CD4-positive, CD25-positive, alpha-beta regulatory T cell (primary cell): ENCODE data around the gene DTNB. TPM values are rescaled to one million over a fixed set of nuclear protein-coding genes. Genes with fewer than 3 reads are reported as not detected.

Source experiments
- ATAC-seq, 2 donors: fragments of 150-1000 bp; cut with Tn5 transposase; one replicate each; pipeline ENCODE4 v1.10.0; 2021; ENCODE audit warnings: low read depth in 2 of 2, moderate number of reproducible peaks in 2 of 2, moderate library complexity in 1 of 2
- DNase-seq, 3 donors: peaks; one replicate each; pipeline versions ENCODE4 v3.0.0 to v3.0.0-alpha.2; 2012 to 2022; ENCODE audit warnings: mixed read lengths in 1 of 3
- H3K27ac ChIP-seq: one replicate; pipeline ENCODE4 v1.7.0; 2013; ENCODE audit warnings: mild to moderate bottlenecking, low read length; ENCODE audit not compliant: insufficient read depth, poor library complexity, severe bottlenecking
- H3K27me3 ChIP-seq: one replicate; pipeline ENCODE4 v1.7.0; 2013; ENCODE audit warnings: low read length; ENCODE audit not compliant: control insufficient read depth, insufficient read depth
- H3K36me3 ChIP-seq: one replicate; pipeline ENCODE4 v1.7.0; 2013; ENCODE audit warnings: mild to moderate bottlenecking, low read length, moderate library complexity; ENCODE audit not compliant: control insufficient read depth, insufficient read depth
- H3K4me1 ChIP-seq: 2 replicates; pipeline ENCODE4 v1.7.0; 2013; ENCODE audit warnings: mild to moderate bottlenecking, low read length; ENCODE audit not compliant: insufficient read depth, control insufficient read depth, poor library complexity, severe bottlenecking
- H3K4me3 ChIP-seq: one replicate; pipeline ENCODE4 v1.7.0; 2013; ENCODE audit warnings: low read depth, mild to moderate bottlenecking, low read length, moderate library complexity
- H3K9me3 ChIP-seq, 2 experiments: 1 replicate in 1 of 2; 2 replicates in 1 of 2; pipeline ENCODE4 v1.7.0; 2013; ENCODE audit warnings: low read length in 2 of 2, mild to moderate bottlenecking in 1 of 2, moderate library complexity in 1 of 2; ENCODE audit not compliant: control insufficient read depth in 2 of 2
- H3K27ac Mint-ChIP-seq, 3 donors: one replicate each; pipeline ENCODE4 v1.8.0; 2020 to 2022; ENCODE audit warnings: mild to moderate bottlenecking in 3 of 3, mixed read lengths in 3 of 3, moderate library complexity in 2 of 3
- H3K27me3 Mint-ChIP-seq: one replicate; pipeline ENCODE4 v1.8.0; 2022; ENCODE audit warnings: mild to moderate bottlenecking, mixed read lengths
- H3K36me3 Mint-ChIP-seq: one replicate; pipeline ENCODE4 v1.8.0; 2020; ENCODE audit warnings: mixed read lengths
- H3K4me1 Mint-ChIP-seq, 4 donors: one replicate each; pipeline ENCODE4 v1.8.0; 2020 to 2022; ENCODE audit warnings: mixed read lengths in 4 of 4, mild to moderate bottlenecking in 1 of 4
- H3K4me3 Mint-ChIP-seq, 4 donors: one replicate each; pipeline ENCODE4 v1.8.0; 2020 to 2022; ENCODE audit warnings: mild to moderate bottlenecking in 4 of 4, mixed read lengths in 4 of 4, moderate library complexity in 3 of 4
- H3K9me3 Mint-ChIP-seq, 7 donors: one replicate each; pipeline ENCODE4 v1.8.0; 2020 to 2022; ENCODE audit warnings: mixed read lengths in 7 of 7, mild to moderate bottlenecking in 3 of 7, moderate library complexity in 2 of 7
- polyA plus RNA-seq, 4 donors: library from polyadenylated mRNA; unstranded; fragments of 300-500 nt; fragmentation: Illumina TruSeq; gene quantifications; one replicate each; pipeline ENCODE4 v1.2.3, GENCODE V29; 2021
- total RNA-seq: library from RNA; stranded (reverse); gene quantifications from one replicate; pipeline ENCODE4 v1.2.3, GENCODE V29; 2022

DTNB gene
- total and polyA plus RNA-seq, 5 donors from 2014 or later, result 11.5 to 50.1 (median 15.0) TPM

GRCh38 chr2:25376750-25377621 is 296.4 kb downstream of the DTNB start:
- peak; percentile 83 to 96 (median 92) for DNase-seq
- H3K36me3 Mint-ChIP-seq, result peaks cover 30% of the 10 kb centered on the region

GRCh38 chr2:25375989-25376545 is 297.3 kb downstream of the DTNB start:
- Mint-ChIP-seq H3K36me3 (peaks cover 28% of the 10 kb centered on the region), H3K4me1 (peaks cover 0 to 38% (median 18%) of the 10 kb centered on the region in 4 donors), H3K27ac (peak overlapping the region in 1 of 3 donors; percentile 74), H3K4me3 (peak overlapping the region; percentile 29 to 79 (median 40)), H3K27me3 (no peaks in the 10 kb centered on the region), H3K9me3 (no peaks in the 10 kb centered on the region)
- H3K9me3 ChIP-seq, result no peaks in the 10 kb centered on the region
- peaks cover 3% of the 10 kb centered on the region for H3K36me3 ChIP-seq
- H3K4me3 ChIP-seq, result no peak overlapping the region
- H3K27ac ChIP-seq, result no peak overlapping the region
- ATAC-seq (no peak), DNase-seq (no peak)
- peaks cover 28% of the 10 kb centered on the region for H3K4me1 ChIP-seq
- H3K27me3 ChIP-seq, result no peaks in the 10 kb centered on the region

More at GRCh38 chr2:25376750-25377621, 296.4 kb downstream of the DTNB start:
- Mint-ChIP-seq H3K27me3 (no peaks in the 10 kb centered on the region), H3K27ac (peak overlapping the region; percentile 93 to 98 (median 97)), H3K4me1 (peaks cover 0 to 38% (median 21%) of the 10 kb centered on the region in 4 donors), H3K4me3 (peak overlapping the region; percentile 76 to 85 (median 82)), H3K9me3 (no peaks in the 10 kb centered on the region)
- Histone ChIP-seq H3K4me1 (peaks cover 28% of the 10 kb centered on the region), H3K9me3 (no peaks in the 10 kb centered on the region), H3K4me3 (peak overlapping the region; percentile 34), H3K36me3 (no peaks in the 10 kb centered on the region), H3K27me3 (no peaks in the 10 kb centered on the region), H3K27ac (peak overlapping the region; percentile 77)
- ATAC-seq, result peak; percentile 100

GRCh38 chr2:25375371-25375988 is 297.9 kb downstream of the DTNB start:
- peaks cover 28% of the 10 kb centered on the region for H3K4me1 ChIP-seq
- DNase-seq (no peak), ATAC-seq (no peak)
- H3K27ac ChIP-seq, result no peak overlapping the region
- Mint-ChIP-seq H3K9me3 (no peaks in the 10 kb centered on the region), H3K4me3 (no peak overlapping the region), H3K4me1 (peaks cover 0 to 41% (median 18%) of the 10 kb centered on the region in 4 donors), H3K36me3 (peaks cover 30% of the 10 kb centered on the region), H3K27ac (no peak overlapping the region), H3K27me3 (no peaks in the 10 kb centered on the region)
- H3K36me3 ChIP-seq, result peaks cover 5% of the 10 kb centered on the region
- no peaks in the 10 kb centered on the region for H3K27me3 ChIP-seq
- no peak overlapping the region for H3K4me3 ChIP-seq
- no peaks in the 10 kb centered on the region for H3K9me3 ChIP-seq

- DNase-seq, result no peak
- H3K4me3 ChIP-seq, result no peak overlapping the region
- Mint-ChIP-seq H3K27me3 (no peaks in the 10 kb centered on the region), H3K9me3 (no peaks in the 10 kb centered on the region), H3K4me3 (no peak overlapping the region), H3K36me3 (peaks cover 26% of the 10 kb centered on the region), H3K4me1 (peaks cover 0 to 42% (median 18%) of the 10 kb centered on the region in 4 donors), H3K27ac (no peak overlapping the region)
- H3K9me3 ChIP-seq, result no peaks in the 10 kb centered on the region
- no peaks in the 10 kb centered on the region for H3K27me3 ChIP-seq
- H3K36me3 ChIP-seq, result peaks cover 5% of the 10 kb centered on the region
- no peak for ATAC-seq
- H3K4me1 ChIP-seq, result peaks cover 28% of the 10 kb centered on the region
- H3K27ac ChIP-seq, result no peak overlapping the region
Measured at GRCh38 chr2:25374827-25375226, 298.6 kb downstream of the DTNB start.

- DNase-seq (no peak), ATAC-seq (no peak)
- Histone ChIP-seq H3K27ac (no peak overlapping the region), H3K36me3 (peaks cover 5% of the 10 kb centered on the region), H3K4me3 (no peak overlapping the region), H3K27me3 (no peaks in the 10 kb centered on the region), H3K4me1 (peaks cover 28% of the 10 kb centered on the region), H3K9me3 (no peaks in the 10 kb centered on the region)
- Mint-ChIP-seq H3K27me3 (no peaks in the 10 kb centered on the region), H3K9me3 (no peaks in the 10 kb centered on the region), H3K4me3 (peak overlapping the region in 1 of 4 donors; percentile 34), H3K27ac (no peak overlapping the region), H3K36me3 (peaks cover 23% of the 10 kb centered on the region), H3K4me1 (peaks cover 0 to 39% (median 18%) of the 10 kb centered on the region in 4 donors)
Measured at GRCh38 chr2:25374411-25374810, 299.0 kb downstream of the DTNB start.

- no peak overlapping the region for H3K27ac Mint-ChIP-seq
- peaks cover 5% of the 10 kb centered on the region for H3K36me3 ChIP-seq
- H3K4me1 ChIP-seq, result peaks cover 21% of the 10 kb centered on the region
- ATAC-seq (no peak), DNase-seq (no peak)
- no peaks in the 10 kb centered on the region for H3K27me3 Mint-ChIP-seq
- H3K4me1 Mint-ChIP-seq, result peaks cover 0 to 32% (median 14%) of the 10 kb centered on the region in 4 donors
- no peaks in the 10 kb centered on the region for H3K9me3 Mint-ChIP-seq
- no peak overlapping the region for H3K4me3 ChIP-seq
- no peak overlapping the region for H3K4me3 Mint-ChIP-seq
- no peak overlapping the region for H3K27ac ChIP-seq
- peaks cover 26% of the 10 kb centered on the region for H3K36me3 Mint-ChIP-seq
- no peaks in the 10 kb centered on the region for H3K27me3 ChIP-seq
- H3K9me3 ChIP-seq, result no peaks in the 10 kb centered on the region
Measured at GRCh38 chr2:25373269-25373981, 300.0 kb downstream of the DTNB start.
